ENCODE results near the gene ZNF609.

Gene ZNF609

GRCh38 chr15:64673866-64674265, 213.5 kb downstream of the ZNF609 start:
- no peak for DNase-seq

- no peak for DNase-seq
Measured at GRCh38 chr15:64678126-64678819, 217.9 kb downstream of the ZNF609 start.

- DNase-seq, result no peak
Measured at GRCh38 chr15:64680097-64680496, 219.7 kb downstream of the ZNF609 start.

GRCh38 chr15:64681424-64682024, 221.1 kb downstream of the ZNF609 start:
- no peak for DNase-seq

DNA sequence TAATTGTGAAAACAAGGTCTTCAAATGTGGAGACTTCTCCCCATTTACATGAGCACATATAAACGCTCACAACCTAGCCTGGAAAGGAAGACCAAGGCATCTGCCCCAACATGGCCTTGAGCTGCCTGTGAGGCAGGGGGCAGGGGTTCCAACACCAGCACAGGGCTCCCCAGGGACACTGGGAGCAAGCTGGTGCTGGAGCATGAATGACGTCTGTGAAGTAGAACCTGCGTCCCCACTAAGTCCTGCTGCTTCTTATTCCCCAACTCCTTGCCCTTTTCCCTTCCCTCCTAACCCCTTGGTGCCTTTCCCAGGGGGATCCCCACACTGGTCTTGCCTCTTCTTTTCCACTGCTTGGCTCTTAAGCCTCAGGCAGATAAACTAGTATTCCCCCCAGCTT, 221.9 kb downstream of the ZNF609 start:
- no peak for DNase-seq

GRCh38 chr15:64683378-64683777, 223.0 kb downstream of the ZNF609 start:
- no peak for DNase-seq

- no peak for DNase-seq
Measured at GRCh38 chr15:64685230-64685888, 225.0 kb downstream of the ZNF609 start.

DNA sequence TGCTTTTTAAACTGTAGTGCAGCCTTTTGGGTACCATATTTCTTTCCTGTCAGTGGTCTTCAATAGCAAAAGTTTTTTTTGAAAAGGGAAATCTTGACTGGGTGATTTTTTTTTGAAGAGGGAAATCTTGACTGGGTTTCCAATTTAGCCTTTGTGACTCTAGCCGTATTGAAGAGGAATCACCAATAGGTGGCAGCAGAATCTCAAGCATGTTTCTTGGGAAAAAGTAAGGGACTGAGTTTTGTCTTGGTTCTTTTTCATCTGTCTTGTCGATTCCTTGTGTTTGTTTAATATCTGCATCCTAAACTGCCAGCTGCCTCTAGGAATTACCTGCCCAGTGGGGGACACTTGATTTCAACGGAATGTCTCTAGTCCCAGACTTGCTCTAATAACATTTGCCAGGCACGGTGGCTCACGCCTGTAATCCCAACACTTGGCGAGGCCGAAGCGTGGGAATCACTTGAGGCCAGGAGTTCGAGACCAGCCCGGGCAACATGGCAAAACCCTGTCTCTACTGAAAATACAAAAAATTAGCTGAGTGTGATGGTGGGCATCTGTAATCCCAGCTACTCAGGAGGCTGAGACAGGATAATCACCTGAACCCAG, 225.9 kb downstream of the ZNF609 start:
- peak; percentile 16 for DNase-seq

GRCh38 chr15:64687172-64687571, 226.8 kb downstream of the ZNF609 start:
- no peak for DNase-seq

DNA sequence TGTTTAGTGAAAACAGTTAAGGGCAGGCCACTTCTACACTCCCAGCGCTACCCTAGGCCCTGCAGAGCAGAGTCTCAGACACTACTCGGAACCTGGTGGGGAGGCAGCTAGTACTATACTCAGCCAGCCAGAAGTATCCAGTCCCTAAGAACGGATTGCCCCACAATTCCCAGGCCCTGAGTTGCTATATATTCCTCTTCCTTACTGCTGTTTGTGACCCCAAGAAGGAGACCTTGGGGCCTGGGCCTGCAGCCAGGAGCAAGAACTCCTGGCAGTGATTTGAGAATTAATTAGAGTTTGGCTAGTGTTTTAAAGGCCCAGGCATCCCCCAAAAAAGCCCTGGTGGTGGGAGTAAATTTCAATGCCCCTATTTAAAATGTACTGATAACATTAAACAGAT, 227.3 kb downstream of the ZNF609 start:
- no peak for DNase-seq

- no peak for DNase-seq
Measured at GRCh38 chr15:64688770-64689169, 228.4 kb downstream of the ZNF609 start.

GRCh38 chr15:64690008-64690407, 229.6 kb downstream of the ZNF609 start:
- no peak for DNase-seq

DNA sequence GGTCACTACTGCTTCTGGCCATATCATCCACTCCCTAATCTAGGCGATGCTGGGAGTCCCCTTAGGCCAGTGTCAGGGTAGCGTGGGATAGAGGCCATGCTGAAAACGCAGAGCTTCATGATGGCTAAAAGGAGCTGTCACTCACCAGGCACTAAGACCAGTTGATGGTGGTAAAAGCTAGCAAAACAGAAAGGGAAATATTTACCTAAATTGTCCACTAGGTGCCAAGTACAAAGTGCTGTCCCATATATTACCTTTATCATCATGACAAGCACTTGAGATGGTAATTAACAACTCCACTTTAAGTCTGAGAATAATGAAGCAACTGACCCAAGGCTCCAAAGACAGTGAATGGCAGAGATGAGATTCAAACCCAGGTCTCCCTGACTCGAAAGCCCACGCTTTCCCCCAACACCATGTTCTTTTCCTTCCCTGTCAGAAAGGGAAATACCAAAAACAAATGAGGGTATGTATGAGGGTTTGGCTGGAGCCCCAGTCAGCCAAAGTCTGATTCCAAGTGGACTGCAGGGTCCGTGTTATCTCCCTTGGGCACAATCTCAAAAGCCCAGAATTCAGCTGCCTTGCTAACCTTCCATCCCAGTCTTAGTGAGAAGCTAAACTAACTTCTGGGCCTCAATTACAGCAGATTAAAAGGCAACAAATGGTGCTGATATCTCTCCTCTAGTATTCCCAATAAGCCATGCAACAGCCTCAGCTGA, 230.4 kb downstream of the ZNF609 start:
- DNase-seq, result no peak

DNA sequence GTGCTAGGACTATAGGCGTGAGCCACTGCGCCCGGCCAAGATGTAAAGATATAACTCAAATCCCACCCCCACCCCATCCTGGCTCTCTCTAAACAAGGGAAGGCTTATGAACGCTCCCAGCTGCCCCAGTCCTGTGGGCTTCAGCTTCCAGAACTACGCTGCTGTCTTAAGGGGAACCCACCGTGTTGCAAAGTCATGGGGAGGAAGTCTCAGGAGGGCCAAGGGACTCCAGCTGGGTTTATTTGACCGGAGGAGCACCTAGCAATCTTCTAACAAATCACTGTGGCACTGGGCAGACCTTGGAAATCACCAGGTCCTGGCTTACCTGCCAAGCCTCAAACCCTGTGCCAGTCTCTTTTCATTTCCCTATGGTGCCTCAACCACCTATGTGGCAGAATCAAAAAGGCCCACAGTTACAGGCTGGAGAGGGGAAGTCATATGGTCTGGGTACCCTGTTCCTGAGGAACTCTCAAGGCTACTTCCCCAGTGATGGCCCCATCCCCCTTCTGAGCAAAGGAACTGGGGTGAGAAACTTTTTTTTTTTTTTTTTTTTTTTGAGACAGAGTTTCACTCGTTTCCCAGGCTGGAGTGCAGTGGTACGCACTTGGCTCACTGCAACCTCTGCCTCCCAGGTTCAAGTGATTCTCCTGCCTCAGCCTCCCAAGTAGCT, 231.7 kb downstream of the ZNF609 start:
- peak; percentile 69 for DNase-seq

DNA sequence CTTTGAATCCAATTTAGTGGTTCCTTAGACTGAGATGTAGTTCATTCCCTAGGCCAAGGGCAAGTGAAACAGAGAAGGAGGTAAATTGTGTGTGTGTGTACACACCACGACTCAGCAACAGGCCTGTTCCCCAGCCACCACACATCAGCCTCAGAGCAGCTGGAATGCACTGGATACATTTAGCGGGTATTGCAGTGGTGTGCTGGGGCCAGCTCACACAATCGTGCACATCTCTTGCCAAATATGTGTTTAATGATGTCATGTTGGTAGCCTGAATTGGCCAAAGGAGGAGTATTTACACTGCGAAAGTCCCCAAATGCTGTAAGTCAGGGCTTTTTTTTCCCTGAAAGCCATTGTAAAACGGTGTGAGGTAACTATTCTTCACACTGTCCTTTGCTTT, 232.8 kb downstream of the ZNF609 start:
- DNase-seq, result peak; percentile 6

DNA sequence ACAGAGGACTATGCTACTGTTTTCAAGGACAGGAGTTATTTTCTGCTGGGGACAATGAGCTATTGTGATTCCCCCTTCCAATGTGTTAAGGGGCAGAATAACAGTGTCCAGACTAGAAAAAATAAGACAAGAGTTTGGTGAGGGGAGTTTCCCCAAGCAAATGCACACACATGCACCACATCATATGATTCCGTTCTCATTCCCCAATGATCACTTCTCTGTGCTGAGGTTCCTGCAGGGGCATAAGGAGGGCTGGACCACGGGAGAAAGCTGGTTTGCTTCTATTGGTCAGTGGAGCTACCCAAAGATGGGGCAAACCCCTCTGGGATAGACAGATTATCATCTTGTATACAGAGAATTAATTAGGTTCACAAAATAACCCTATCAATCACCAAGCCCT, 234.4 kb downstream of the ZNF609 start:
- no peak for DNase-seq

DNA sequence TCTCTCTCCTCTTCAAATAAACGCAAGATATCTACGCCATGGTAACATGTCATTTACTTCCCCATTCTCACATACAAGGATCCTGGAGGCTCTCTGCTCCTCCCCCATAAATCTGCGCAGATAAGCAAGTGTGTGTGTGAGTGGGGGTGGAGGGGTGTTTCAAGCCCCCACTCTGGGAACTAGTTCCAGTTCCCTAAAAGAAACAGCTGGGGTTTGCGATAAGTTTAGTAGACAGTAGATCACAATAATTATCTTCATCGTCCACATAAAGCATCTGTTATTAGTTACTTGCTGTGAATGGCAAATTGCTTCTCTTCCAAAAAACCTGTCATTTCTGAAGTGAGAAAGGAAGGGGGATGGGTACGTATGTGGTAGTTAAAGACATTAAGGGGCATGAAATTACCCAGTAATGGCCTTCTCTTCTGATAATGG, 235.2 kb downstream of the ZNF609 start:
- DNase-seq, result peak; percentile 80

DNA sequence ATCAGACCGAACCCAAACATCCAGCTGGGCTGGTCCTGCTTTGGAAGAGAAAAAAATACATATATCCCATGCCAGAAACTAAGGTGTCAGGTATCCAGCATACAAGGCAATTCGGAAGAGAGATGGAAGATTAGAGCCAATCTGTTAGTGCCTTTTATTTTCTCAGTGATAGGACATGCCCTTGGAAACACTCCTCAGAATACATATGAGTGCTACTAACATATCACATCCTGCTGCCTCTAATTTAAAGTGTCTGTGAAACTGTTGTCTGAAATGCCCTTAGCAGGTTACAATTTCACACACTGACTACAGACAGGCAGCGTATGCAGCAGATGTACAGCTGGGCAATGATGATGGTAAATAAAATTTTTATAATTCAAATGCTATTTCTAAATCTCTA, 236.1 kb downstream of the ZNF609 start:
- DNase-seq, result no peak

DNA sequence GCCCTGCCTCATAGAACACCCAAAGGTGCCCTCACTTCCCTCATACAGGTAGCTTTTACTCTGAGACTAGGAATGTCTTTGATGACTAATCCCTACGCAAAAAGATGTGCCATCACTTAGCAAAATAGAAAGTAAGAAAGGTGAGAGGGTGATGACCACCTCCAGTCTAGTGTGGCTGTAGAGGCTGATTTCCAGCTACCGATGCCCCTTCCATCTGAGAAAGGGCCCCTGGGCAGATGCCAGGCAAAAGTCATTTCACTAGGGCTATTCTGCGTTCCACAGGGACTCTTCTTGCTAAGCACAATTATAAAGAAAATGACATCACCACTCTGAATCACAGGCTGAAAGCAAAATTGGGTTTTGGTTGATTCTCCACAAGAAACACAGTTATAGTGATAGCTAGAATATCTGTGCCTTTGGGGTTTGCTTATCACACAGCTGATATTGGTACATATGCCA, 237.6 kb downstream of the ZNF609 start:
- DNase-seq, result no peak

DNA sequence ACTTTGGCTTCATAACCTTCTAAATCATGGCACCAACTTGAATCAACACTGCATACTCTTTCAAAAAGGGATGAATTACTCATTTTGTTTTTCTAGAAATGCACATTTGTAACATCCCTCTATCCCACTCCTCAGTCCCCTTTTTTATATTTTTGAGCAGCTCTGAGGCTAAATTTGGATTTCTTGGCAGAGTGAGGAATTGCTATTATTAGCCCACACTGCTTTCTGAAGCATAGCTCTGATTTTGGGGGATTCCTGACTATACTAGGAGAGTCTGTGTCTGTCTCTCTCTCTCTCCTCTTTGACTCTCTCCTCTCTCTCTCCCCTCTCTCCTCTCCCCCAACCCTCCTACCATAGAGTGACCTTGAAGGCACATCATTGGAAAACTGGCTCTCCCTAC, 238.4 kb downstream of the ZNF609 start:
- DNase-seq, result no peak

DNA sequence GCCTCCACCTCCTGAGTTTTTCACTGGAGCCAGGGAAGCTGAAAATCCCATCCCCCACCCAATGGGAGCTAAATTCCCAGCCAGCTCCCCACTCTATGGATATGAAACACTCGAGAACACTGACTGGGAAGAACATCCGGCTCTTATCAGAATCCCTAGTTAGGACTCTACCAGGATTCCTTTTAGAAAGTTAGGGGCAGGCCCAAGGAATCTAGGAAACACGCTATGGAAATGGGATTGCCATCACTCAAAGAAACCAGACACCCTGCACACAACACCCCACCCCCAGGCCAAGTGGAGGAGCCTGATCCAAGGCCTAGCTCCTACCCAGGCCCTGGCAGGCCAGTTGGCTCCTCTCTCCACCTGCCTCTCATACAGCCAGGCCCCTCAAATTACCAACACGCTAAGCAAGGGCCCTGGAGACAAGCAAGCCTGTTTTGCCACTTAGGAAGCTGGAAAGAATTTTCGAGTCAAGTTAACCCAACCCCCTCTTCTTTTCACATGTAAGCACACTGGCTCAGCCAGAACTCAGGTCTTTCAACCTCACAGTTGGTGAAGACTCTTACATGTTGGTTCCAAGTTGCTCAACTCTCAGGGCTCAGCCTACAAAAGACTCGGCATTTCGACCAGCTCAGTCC, 239.5 kb downstream of the ZNF609 start:
- no peak for DNase-seq

DNA sequence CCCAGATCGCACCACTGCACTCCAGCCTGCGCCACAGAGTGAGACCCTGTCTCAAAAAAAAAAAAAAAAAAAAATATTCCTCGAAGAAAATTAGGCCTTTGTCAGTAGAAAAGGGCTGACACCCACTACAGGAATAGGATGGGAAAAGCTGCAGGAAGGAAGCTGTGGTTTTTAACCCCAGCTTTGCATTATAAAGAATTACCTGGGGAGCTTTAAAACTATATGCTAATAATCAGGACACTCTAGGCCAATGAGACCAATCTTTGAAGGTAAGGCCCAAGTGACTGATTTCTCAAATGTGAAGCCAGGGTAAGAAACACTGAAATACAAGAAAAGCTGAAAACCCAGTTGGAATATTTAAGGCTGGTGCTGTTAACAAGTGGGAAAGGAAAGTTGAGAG, 240.7 kb downstream of the ZNF609 start:
- no peak for DNase-seq
